Central memory CD8-positive, alpha-beta T cell (primary cell): ENCODE data around the gene CFAP20DC.
"Not testable (repeated sequence)": the region's sequence is repeated elsewhere in the genome, so short reads cannot be mapped to it uniquely, and the experiment has no call there.

Experiments used
- ATAC-seq: fragments of 150-1000 bp; cut with Tn5 transposase; replicated peaks from 2 replicates; pipeline ENCODE4 v1.10.0; 2022; ENCODE audit warnings: mild to moderate bottlenecking, moderate FRiP score, moderate number of reproducible peaks; ENCODE audit not compliant: poor library complexity, severe bottlenecking; ENCODE audit errors: extremely low read depth
- DNase-seq, 2 donors: peaks; one replicate each; pipeline ENCODE4 v3.0.0; 2021; ENCODE audit warnings: low spot score in 2 of 2
- H3K27ac Mint-ChIP-seq: one replicate; pipeline ENCODE4 v1.8.0; 2022; ENCODE audit warnings: low read depth, mild to moderate bottlenecking, moderate library complexity, mixed read lengths
- H3K27me3 Mint-ChIP-seq: one replicate; pipeline ENCODE4 v1.8.0; 2022; ENCODE audit warnings: mixed read lengths
- H3K36me3 Mint-ChIP-seq: one replicate; pipeline ENCODE4 v1.8.0; 2022; ENCODE audit warnings: mild to moderate bottlenecking, moderate library complexity, mixed read lengths; ENCODE audit not compliant: insufficient read depth
- H3K4me1 Mint-ChIP-seq: one replicate; pipeline ENCODE4 v1.8.0; 2022; ENCODE audit warnings: mixed read lengths
- H3K4me3 Mint-ChIP-seq: one replicate; pipeline ENCODE4 v1.8.0; 2022; ENCODE audit warnings: mild to moderate bottlenecking, moderate library complexity, mixed read lengths
- H3K9me3 Mint-ChIP-seq: one replicate; pipeline ENCODE4 v1.8.0; 2022; ENCODE audit warnings: mixed read lengths

Gene CFAP20DC

DNA sequence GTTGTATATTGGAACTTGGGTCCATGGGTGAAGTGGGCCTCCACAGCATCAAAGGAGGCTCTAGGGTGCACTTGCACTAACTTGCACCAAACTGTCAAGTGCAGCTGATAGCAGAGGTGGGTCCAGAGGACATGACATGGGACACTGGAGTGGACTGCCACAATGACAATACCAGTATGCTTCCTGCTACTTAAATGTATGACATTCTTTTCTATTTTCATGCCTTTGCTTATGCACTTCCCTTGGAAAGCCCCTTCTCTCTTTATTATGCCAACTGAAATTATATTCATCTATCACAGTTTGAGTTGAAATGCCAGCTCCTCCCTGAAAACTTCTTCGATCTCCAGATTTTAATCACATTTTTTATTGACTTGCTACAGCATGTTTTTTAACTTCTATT, 101.8 kb downstream of the CFAP20DC start:
- peaks cover 4% of the 10 kb centered on the region for H3K9me3 Mint-ChIP-seq
- no peaks in the 10 kb centered on the region for H3K4me1 Mint-ChIP-seq

GRCh38 chr3:58946875-58947274, 103.0 kb downstream of the CFAP20DC start:
- Mint-ChIP-seq H3K9me3 (peaks cover 4% of the 10 kb centered on the region), H3K36me3 (no peaks in the 10 kb centered on the region), H3K27me3 (no peaks in the 10 kb centered on the region), H3K27ac (no peak overlapping the region), H3K4me1 (no peaks in the 10 kb centered on the region), H3K4me3 (no peak overlapping the region)
- no peak for DNase-seq
- ATAC-seq = no peak

More for the DNA sequence above, 101.8 kb downstream of the CFAP20DC start:
- ATAC-seq = no peak
- H3K36me3 Mint-ChIP-seq = no peaks in the 10 kb centered on the region
- no peak for DNase-seq
- H3K4me3 Mint-ChIP-seq = no peak overlapping the region
- no peak overlapping the region for H3K27ac Mint-ChIP-seq
- no peaks in the 10 kb centered on the region for H3K27me3 Mint-ChIP-seq

DNA sequence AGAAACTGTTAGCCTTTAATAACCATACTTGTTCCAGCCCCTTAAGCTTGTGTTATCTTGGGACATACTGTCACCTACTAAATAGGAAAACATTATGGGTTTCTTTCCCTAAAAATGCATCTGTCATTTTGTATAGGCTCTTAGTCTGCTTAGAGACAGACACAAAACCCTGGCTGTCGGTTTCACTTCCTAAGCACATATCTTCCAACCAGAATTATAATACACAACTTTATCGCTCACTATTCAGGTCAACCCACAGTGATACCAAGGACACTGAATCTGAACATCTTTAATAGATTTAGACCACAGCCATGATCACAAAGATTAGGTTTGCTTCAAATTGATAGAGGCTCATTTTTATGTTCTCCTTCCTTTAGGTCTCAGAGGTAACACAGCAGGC, 111.8 kb downstream of the CFAP20DC start:
- no peaks in the 10 kb centered on the region for H3K27me3 Mint-ChIP-seq
- H3K27ac Mint-ChIP-seq = no peak overlapping the region
- no peaks in the 10 kb centered on the region for H3K4me1 Mint-ChIP-seq
- DNase-seq (no peak), ATAC-seq (no peak)
- H3K4me3 Mint-ChIP-seq = no peak overlapping the region
- no peaks in the 10 kb centered on the region for H3K9me3 Mint-ChIP-seq
- H3K36me3 Mint-ChIP-seq = no peaks in the 10 kb centered on the region

GRCh38 chr3:58924578-58924977, 125.2 kb downstream of the CFAP20DC start:
- Mint-ChIP-seq H3K4me1 (no peaks in the 10 kb centered on the region), H3K4me3 (no peak overlapping the region), H3K9me3 (no peaks in the 10 kb centered on the region), H3K27ac (no peak overlapping the region), H3K27me3 (no peaks in the 10 kb centered on the region), H3K36me3 (no peaks in the 10 kb centered on the region)
- DNase-seq (no peak), ATAC-seq (no peak)

DNA sequence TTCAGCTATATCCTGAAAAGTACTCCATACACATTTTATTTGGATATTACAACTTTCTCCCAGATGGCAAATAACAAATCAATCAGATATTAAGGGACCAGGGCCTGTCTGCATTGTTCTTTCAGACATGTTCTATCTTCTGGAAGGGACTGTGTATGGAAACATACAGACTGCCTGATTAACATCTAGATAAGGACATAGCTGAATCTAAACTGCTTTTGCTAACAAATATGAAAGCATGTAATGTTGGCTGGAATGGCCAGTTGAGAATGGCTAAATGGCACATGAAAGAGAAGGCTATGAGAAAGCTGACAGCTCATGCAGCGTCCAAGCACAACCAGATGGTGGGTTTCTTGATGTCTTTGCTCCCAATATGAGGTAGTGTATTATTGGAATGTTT, 149.4 kb downstream of the CFAP20DC start:
- no peak for DNase-seq
- Mint-ChIP-seq H3K27ac (no peak overlapping the region), H3K36me3 (no peaks in the 10 kb centered on the region), H3K9me3 (peaks cover 7% of the 10 kb centered on the region), H3K27me3 (no peaks in the 10 kb centered on the region), H3K4me1 (no peaks in the 10 kb centered on the region), H3K4me3 (no peak overlapping the region)
- ATAC-seq = no peak

- no peak for DNase-seq
- Mint-ChIP-seq H3K9me3 (peaks cover 11% of the 10 kb centered on the region), H3K27ac (no peak overlapping the region), H3K27me3 (no peaks in the 10 kb centered on the region), H3K4me3 (no peak overlapping the region), H3K4me1 (no peaks in the 10 kb centered on the region), H3K36me3 (no peaks in the 10 kb centered on the region)
- ATAC-seq = no peak
Observed at GRCh38 chr3:58899953-58900298, 149.9 kb downstream of the CFAP20DC start.

DNA sequence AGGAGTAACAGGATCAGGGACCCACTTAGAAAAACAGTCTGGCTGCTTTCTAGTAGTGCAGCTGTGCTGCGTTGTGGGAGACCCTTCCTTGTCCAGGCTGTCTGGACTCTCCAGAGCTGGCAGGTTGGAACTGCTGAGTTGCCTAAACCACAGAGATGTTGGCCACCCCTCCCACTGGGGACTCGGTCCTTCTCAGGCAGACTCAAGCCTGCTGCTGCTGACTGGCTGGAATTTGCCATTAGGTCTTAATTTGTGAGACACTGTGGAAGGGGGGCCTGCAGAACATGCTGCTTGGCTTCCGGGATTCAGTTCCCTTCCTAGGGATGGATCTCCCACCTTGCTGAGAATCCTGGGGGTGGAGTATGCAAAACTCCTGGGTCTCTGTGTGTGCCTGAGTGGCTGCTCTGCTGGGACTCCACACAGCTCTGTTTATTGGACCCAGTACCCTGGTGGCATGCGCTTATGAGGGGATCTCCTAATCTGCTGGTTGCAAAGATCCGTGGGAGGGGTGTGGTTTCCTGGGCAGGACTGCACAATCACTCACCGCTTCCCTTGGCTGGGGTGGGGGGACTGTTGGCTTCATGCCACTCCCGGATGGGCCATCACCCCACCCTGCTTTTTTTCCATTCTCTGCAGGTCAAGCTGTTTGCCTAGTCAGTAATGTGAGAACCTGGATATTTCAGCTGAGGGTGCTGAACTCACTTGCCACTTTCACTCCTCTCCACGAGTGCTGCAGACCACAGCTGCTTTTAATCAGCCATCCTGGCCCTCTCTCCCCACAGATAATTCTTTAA, 150.5 kb downstream of the CFAP20DC start:
- no peaks in the 10 kb centered on the region for H3K36me3 Mint-ChIP-seq
- no peak overlapping the region for H3K4me3 Mint-ChIP-seq
- DNase-seq (no peak), ATAC-seq (no peak)
- H3K4me1 Mint-ChIP-seq = no peaks in the 10 kb centered on the region
- H3K27ac Mint-ChIP-seq = no peak overlapping the region
- H3K9me3 Mint-ChIP-seq = peaks cover 11% of the 10 kb centered on the region
- H3K27me3 Mint-ChIP-seq = no peaks in the 10 kb centered on the region

DNA sequence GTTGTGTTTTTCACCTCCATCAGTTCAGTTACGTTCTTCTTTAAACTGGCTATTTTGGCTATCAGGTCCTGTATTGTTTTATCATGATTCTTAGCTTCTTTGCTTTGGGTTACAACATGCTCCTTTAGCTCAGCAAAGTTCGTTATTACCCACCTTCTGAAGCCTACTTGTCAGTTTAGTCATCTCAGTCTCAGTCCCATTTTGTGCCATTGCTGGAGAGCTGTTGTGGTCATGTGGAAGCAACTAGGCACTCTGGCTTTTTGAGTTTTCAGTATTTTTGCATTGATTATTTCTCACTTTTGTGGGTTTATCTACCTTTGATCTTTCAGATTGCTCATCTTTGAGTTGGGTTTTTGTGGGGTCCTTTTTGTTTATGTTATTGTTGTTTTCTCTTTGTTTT, 151.3 kb downstream of the CFAP20DC start:
- ATAC-seq = no peak
- no peak overlapping the region for H3K4me3 Mint-ChIP-seq

GRCh38 chr3:58897646-58898045, 152.2 kb downstream of the CFAP20DC start:
- H3K27ac Mint-ChIP-seq = no peak overlapping the region
- no peak for ATAC-seq

More for the DNA sequence above, 151.3 kb downstream of the CFAP20DC start:
- no peaks in the 10 kb centered on the region for H3K36me3 Mint-ChIP-seq
- DNase-seq = no peak
- H3K4me1 Mint-ChIP-seq = no peaks in the 10 kb centered on the region
- H3K9me3 Mint-ChIP-seq = peaks cover 15% of the 10 kb centered on the region
- H3K27ac Mint-ChIP-seq = no peak overlapping the region
- H3K27me3 Mint-ChIP-seq = no peaks in the 10 kb centered on the region

DNA sequence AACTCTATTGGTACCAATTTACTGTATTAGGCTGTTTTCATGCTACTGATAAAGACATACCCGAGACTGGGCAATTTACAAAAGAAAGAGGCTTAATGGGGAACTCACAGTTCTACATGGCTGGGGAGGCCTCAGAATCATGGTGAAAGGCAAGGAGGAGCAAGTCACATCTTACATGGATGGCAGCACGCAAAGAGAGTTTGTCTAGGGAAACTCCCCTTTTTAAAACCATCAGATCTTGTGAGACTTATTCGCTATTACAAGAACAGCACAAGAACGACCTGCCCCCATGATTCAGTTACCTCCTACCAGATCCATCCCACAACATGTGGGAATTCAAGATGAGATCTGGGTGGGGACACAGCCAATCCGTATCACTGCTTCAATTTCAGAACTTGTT, 154.1 kb downstream of the CFAP20DC start:
- H3K27ac Mint-ChIP-seq, DNase-seq, H3K4me3 Mint-ChIP-seq, ATAC-seq, H3K4me1 Mint-ChIP-seq, H3K36me3 Mint-ChIP-seq, H3K27me3 Mint-ChIP-seq: not testable (repeated sequence)
- H3K9me3 Mint-ChIP-seq = peaks cover 15% of the 10 kb centered on the region

More at GRCh38 chr3:58897646-58898045, 152.2 kb downstream of the CFAP20DC start:
- H3K4me1 Mint-ChIP-seq = no peaks in the 10 kb centered on the region
- H3K9me3 Mint-ChIP-seq = peaks cover 15% of the 10 kb centered on the region
- H3K4me3 Mint-ChIP-seq = no peak overlapping the region
- DNase-seq = no peak
- no peaks in the 10 kb centered on the region for H3K27me3 Mint-ChIP-seq
- no peaks in the 10 kb centered on the region for H3K36me3 Mint-ChIP-seq

DNA sequence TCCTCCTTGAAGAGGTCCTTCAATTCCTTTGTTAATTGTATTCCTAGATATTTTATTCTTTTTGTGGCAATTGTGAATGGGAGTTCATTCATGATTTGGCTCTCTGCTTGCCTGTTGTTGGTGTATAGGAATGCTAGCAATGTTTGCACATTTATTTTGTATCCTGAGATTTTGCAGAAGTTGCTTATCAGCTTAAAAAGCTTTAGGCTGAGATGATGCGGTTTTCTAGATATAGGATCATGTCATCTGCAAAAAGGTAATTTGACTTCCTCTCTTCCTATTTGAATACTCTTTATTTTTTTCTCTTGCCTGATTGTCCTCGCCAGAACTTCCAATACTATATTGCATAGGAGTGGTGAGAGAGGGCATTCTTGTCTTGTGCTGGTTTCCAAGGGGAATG, 157.3 kb downstream of the CFAP20DC start:
- H3K27me3 Mint-ChIP-seq, DNase-seq, H3K4me1 Mint-ChIP-seq, H3K27ac Mint-ChIP-seq, H3K4me3 Mint-ChIP-seq, H3K36me3 Mint-ChIP-seq, ATAC-seq: not testable (repeated sequence)
- peaks cover 15% of the 10 kb centered on the region for H3K9me3 Mint-ChIP-seq

GRCh38 chr3:58888087-58888486, 161.7 kb downstream of the CFAP20DC start:
- Mint-ChIP-seq H3K9me3 (no peaks in the 10 kb centered on the region), H3K36me3 (no peaks in the 10 kb centered on the region), H3K4me3 (no peak overlapping the region), H3K27ac (no peak overlapping the region), H3K27me3 (no peaks in the 10 kb centered on the region), H3K4me1 (no peaks in the 10 kb centered on the region)
- ATAC-seq (no peak), DNase-seq (no peak)

- no peaks in the 10 kb centered on the region for H3K36me3 Mint-ChIP-seq
- DNase-seq = no peak
- H3K4me1 Mint-ChIP-seq = no peaks in the 10 kb centered on the region
- no peak overlapping the region for H3K4me3 Mint-ChIP-seq
- no peaks in the 10 kb centered on the region for H3K9me3 Mint-ChIP-seq
- no peaks in the 10 kb centered on the region for H3K27me3 Mint-ChIP-seq
- no peak overlapping the region for H3K27ac Mint-ChIP-seq
- ATAC-seq = no peak
Observed at GRCh38 chr3:58884453-58884852, 165.4 kb downstream of the CFAP20DC start.
